SK-N-MC (cell line): ENCODE measurements around the gene ZMYM2.

Experiments used
- EZH2 ChIP-seq: fragments of 200-600 bp; sonication (generic); IDR thresholded peaks from one replicate; pipeline ENCODE4 v1.6.1; 2017; ENCODE audit warnings: antibody characterized with exemption
- POLR2AphosphoS5 ChIP-seq: IDR thresholded peaks from 2 replicates; pipeline ENCODE4 v1.6.1; 2012; ENCODE audit warnings: mild to moderate bottlenecking, low read depth, low read length, borderline replicate concordance

GRCh38 chr13:20090349-20090748 is 131.8 kb downstream of the ZMYM2 start:
- TF ChIP-seq POLR2AphosphoS5: no peak
- no peak for TF ChIP-seq EZH2
